ENCODE measurements around the gene NFKBIL1. TPM values are rescaled to one million over a fixed set of nuclear protein-coding genes. Genes with fewer than 3 reads are reported as not detected.

NFKBIL1 gene
- total and polyA plus RNA-seq, 4 experiments from 2014 or later = 5.7 to 13.3 (median 8.6) TPM

- H3K4me3 Mint-ChIP-seq = no peak overlapping the region
- H3K4me3 ChIP-seq (ENCODE audit: low read length in 2 of 2) = no peak overlapping the region
Observed at GRCh38 chr6:31534011-31534410, 13.4 kb upstream of the NFKBIL1 start.

GRCh38 chr6:31534521-31535040, 12.8 kb upstream of the NFKBIL1 start:
- Histone ChIP-seq H3K9me3 (ENCODE audit: control insufficient read depth in 1 of 2, low read length in 2 of 2) (no peaks in the 10 kb centered on the region), H3K4me1 (ENCODE audit: insufficient read depth, low read length) (peaks cover 18% of the 10 kb centered on the region), H3K27me3 (ENCODE audit: insufficient read depth, low read length) (no peaks in the 10 kb centered on the region), H3K36me3 (ENCODE audit: insufficient read depth, low read length) (peaks cover 86% of the 10 kb centered on the region), H3K27ac (ENCODE audit: low read depth, low read length) (no peak overlapping the region), H3K4me3 (ENCODE audit: low read length in 2 of 2) (no peak overlapping the region)
- POLR2A ChIA-PET (ENCODE audit: partially characterized antibody) = interaction anchor here (1.0 to 1.6 kb wide), 2 partner anchors 39 to 42 kb away, joined by 3 read pairs; no protein-coding TSS in a partner anchor
- no peak overlapping the region for H3K4me3 Mint-ChIP-seq
- peaks cover 26 to 52% (median 33%) of the 10 kb centered on the region in 4 donors for H3K4me1 Mint-ChIP-seq
- H3K27ac Mint-ChIP-seq = peak overlapping the region in 3 of 7 donors; percentile 29 to 83 (median 29)
- H3K9me3 Mint-ChIP-seq = no peaks in the 10 kb centered on the region
- CTCF ChIA-PET (ENCODE audit: partially characterized antibody) = interaction anchor here (0.7 kb wide), 1 partner anchor 60 kb away, joined by 5 read pairs; no protein-coding TSS in a partner anchor
- no peak for DNase-seq
- no peaks in the 10 kb centered on the region for H3K27me3 Mint-ChIP-seq
- intact Hi-C loops (cut with micrococcal nuclease) = no loop called here
- peaks cover 78 to 86% of the 10 kb centered on the region in 2 donors for H3K36me3 Mint-ChIP-seq

More at GRCh38 chr6:31534011-31534410, 13.4 kb upstream of the NFKBIL1 start:
- Histone ChIP-seq H3K27ac (ENCODE audit: low read depth, low read length) (no peak overlapping the region), H3K9me3 (ENCODE audit: control insufficient read depth in 1 of 2, low read length in 2 of 2) (no peaks in the 10 kb centered on the region), H3K36me3 (ENCODE audit: insufficient read depth, low read length) (peaks cover 82% of the 10 kb centered on the region), H3K27me3 (ENCODE audit: insufficient read depth, low read length) (no peaks in the 10 kb centered on the region), H3K4me1 (ENCODE audit: insufficient read depth, low read length) (peaks cover 12% of the 10 kb centered on the region)
- Mint-ChIP-seq H3K4me1 (peaks cover 20 to 46% (median 27%) of the 10 kb centered on the region in 4 donors), H3K9me3 (no peaks in the 10 kb centered on the region), H3K27me3 (no peaks in the 10 kb centered on the region), H3K27ac (peak overlapping the region in 2 of 7 donors; percentile 51 to 59), H3K36me3 (peaks cover 72 to 81% of the 10 kb centered on the region in 2 donors)
- CTCF ChIA-PET (ENCODE audit: partially characterized antibody) = interaction anchor here (0.7 kb wide), 1 partner anchor 61 kb away, joined by 5 read pairs; no protein-coding TSS in a partner anchor
- DNase-seq = no peak
- intact Hi-C loops (cut with micrococcal nuclease) = no loop called here
- POLR2A ChIA-PET (ENCODE audit: partially characterized antibody) = interaction anchor here (1.6 kb wide), 1 partner anchor 43 kb away, joined by 3 read pairs; no protein-coding TSS in a partner anchor

GRCh38 chr6:31535538-31536324, 11.7 kb upstream of the NFKBIL1 start:
- peaks cover 0 to 2% (median 0%) of the 10 kb centered on the region in 8 donors for H3K9me3 Mint-ChIP-seq
- H3K27ac Mint-ChIP-seq = peak overlapping the region in 6 of 7 donors; percentile 24 to 83 (median 54)
- H3K4me1 Mint-ChIP-seq = peaks cover 34 to 63% (median 41%) of the 10 kb centered on the region in 4 donors

GRCh38 chr6:31538805-31539400, 8.5 kb upstream of the NFKBIL1 start:
- Histone ChIP-seq H3K4me1 (ENCODE audit: insufficient read depth, low read length) (peaks cover 39% of the 10 kb centered on the region), H3K27ac (ENCODE audit: low read depth, low read length) (peak overlapping the region; percentile 94), H3K36me3 (ENCODE audit: insufficient read depth, low read length) (peaks cover 55% of the 10 kb centered on the region), H3K27me3 (ENCODE audit: insufficient read depth, low read length) (no peaks in the 10 kb centered on the region), H3K9me3 (ENCODE audit: control insufficient read depth in 1 of 2, low read length in 2 of 2) (no peaks in the 10 kb centered on the region), H3K4me3 (ENCODE audit: low read length in 2 of 2) (no peak overlapping the region)
- POLR2A ChIA-PET (ENCODE audit: partially characterized antibody) = interaction anchor here (0.7 to 52.5 kb wide), 6 partner anchors 8 to 77 kb away, joined by 3 to 3597 read pairs (median 28); partner anchors contain the start of genes LST1, LTA, LTB and MCCD1
- CTCF ChIA-PET (ENCODE audit: partially characterized antibody) = interaction anchor here (1.0 to 35.1 kb wide), 4 partner anchors 10 to 60 kb away, joined by 4 to 1152 read pairs (median 6); partner anchors contain the start of gene NCR3
- H3K4me3 Mint-ChIP-seq = peak overlapping the region; percentile 46 to 99 (median 98)
- H3K27me3 Mint-ChIP-seq = no peaks in the 10 kb centered on the region
- peaks cover 0 to 4% (median 0%) of the 10 kb centered on the region in 8 donors for H3K9me3 Mint-ChIP-seq
- peak in 1 of 5 donors; percentile 54 for DNase-seq
- H3K36me3 Mint-ChIP-seq = peaks cover 61 to 74% of the 10 kb centered on the region in 2 donors
- intact Hi-C loops (cut with micrococcal nuclease) = no loop called here
- peaks cover 39 to 72% (median 56%) of the 10 kb centered on the region in 4 donors for H3K4me1 Mint-ChIP-seq
- H3K27ac Mint-ChIP-seq = peak overlapping the region; percentile 72 to 100 (median 94)

More at GRCh38 chr6:31535538-31536324, 11.7 kb upstream of the NFKBIL1 start:
- POLR2A ChIA-PET (ENCODE audit: partially characterized antibody) = interaction anchor here (1.0 kb wide), 1 partner anchor 12 kb away, joined by 3 read pairs; the partner anchor contains the start of gene NFKBIL1
- Histone ChIP-seq H3K36me3 (ENCODE audit: insufficient read depth, low read length) (peaks cover 84% of the 10 kb centered on the region), H3K4me1 (ENCODE audit: insufficient read depth, low read length) (peaks cover 30% of the 10 kb centered on the region), H3K9me3 (ENCODE audit: control insufficient read depth in 1 of 2, low read length in 2 of 2) (no peaks in the 10 kb centered on the region), H3K4me3 (ENCODE audit: low read length in 2 of 2) (no peak overlapping the region), H3K27me3 (ENCODE audit: insufficient read depth, low read length) (no peaks in the 10 kb centered on the region), H3K27ac (ENCODE audit: low read depth, low read length) (no peak overlapping the region)
- no peak for DNase-seq
- CTCF ChIA-PET (ENCODE audit: partially characterized antibody) = no interaction called here
- Mint-ChIP-seq H3K4me3 (no peak overlapping the region), H3K36me3 (peaks cover 80 to 86% of the 10 kb centered on the region in 2 donors), H3K27me3 (no peaks in the 10 kb centered on the region)
- intact Hi-C loops (cut with micrococcal nuclease) = no loop called here

GRCh38 chr6:31540640-31541039, 6.8 kb upstream of the NFKBIL1 start:
- Mint-ChIP-seq H3K4me1 (peaks cover 40 to 68% (median 53%) of the 10 kb centered on the region in 4 donors), H3K36me3 (peaks cover 44 to 56% of the 10 kb centered on the region in 2 donors), H3K27me3 (no peaks in the 10 kb centered on the region), H3K27ac (peak overlapping the region; percentile 85 to 100 (median 99)), H3K9me3 (peaks cover 0 to 4% (median 0%) of the 10 kb centered on the region in 8 donors), H3K4me3 (peak overlapping the region; percentile 96 to 99 (median 98))
- peaks cover 39% of the 10 kb centered on the region for H3K4me1 ChIP-seq (ENCODE audit: insufficient read depth, low read length)
- ChIA-PET POLR2A (ENCODE audit: partially characterized antibody) (interaction anchor here (1.0 to 52.5 kb wide), 23 partner anchors 9 to 1432 kb away, joined by 3 to 3597 read pairs (median 8); partner anchors contain the start of genes ABHD16A, C6orf47, CLIC1 and CSNK2B), CTCF (ENCODE audit: partially characterized antibody) (interaction anchor here (0.6 to 35.1 kb wide), 9 partner anchors 10 to 111 kb away, joined by 3 to 1152 read pairs (median 13); partner anchors contain the start of genes BAG6, LTB, MICB and NCR3)
- no peaks in the 10 kb centered on the region for H3K9me3 ChIP-seq (ENCODE audit: control insufficient read depth in 1 of 2, low read length in 2 of 2)
- DNase-seq = no peak
- peak overlapping the region; percentile 96 to 97 for H3K4me3 ChIP-seq (ENCODE audit: low read length in 2 of 2)
- peak overlapping the region; percentile 94 for H3K27ac ChIP-seq (ENCODE audit: low read depth, low read length)
- intact Hi-C loops (cut with micrococcal nuclease) = loop anchor here (1.0 to 5.0 kb wide), 4 partner anchors 46 to 277 kb away; partner anchors contain the start of genes BAG6, HLA-C, HSPA1A and HSPA1L
- no peaks in the 10 kb centered on the region for H3K27me3 ChIP-seq (ENCODE audit: insufficient read depth, low read length)
- H3K36me3 ChIP-seq (ENCODE audit: insufficient read depth, low read length) = peaks cover 37% of the 10 kb centered on the region

GRCh38 chr6:31541059-31541657, 6.2 kb upstream of the NFKBIL1 start:
- ChIA-PET POLR2A (ENCODE audit: partially characterized antibody) (interaction anchor here (0.7 to 52.5 kb wide), 42 partner anchors 9 to 1431 kb away, joined by 3 to 3597 read pairs (median 4); partner anchors contain the start of genes ABHD16A, BAG6, C6orf47 and CLIC1), CTCF (ENCODE audit: partially characterized antibody) (interaction anchor here (0.6 to 35.1 kb wide), 14 partner anchors 10 to 125 kb away, joined by 3 to 1152 read pairs (median 6); partner anchors contain the start of genes BAG6, LST1, LTB and MICB)
- H3K27ac ChIP-seq (ENCODE audit: low read depth, low read length) = peak overlapping the region; percentile 94
- H3K4me3 ChIP-seq (ENCODE audit: low read length in 2 of 2) = peak overlapping the region; percentile 96 to 97
- peak overlapping the region; percentile 96 to 99 (median 98) for H3K4me3 Mint-ChIP-seq
- peaks cover 38 to 51% of the 10 kb centered on the region in 2 donors for H3K36me3 Mint-ChIP-seq
- peaks cover 41% of the 10 kb centered on the region for H3K4me1 ChIP-seq (ENCODE audit: insufficient read depth, low read length)
- DNase-seq = peak; percentile 80 to 91 (median 84)
- intact Hi-C loops (cut with micrococcal nuclease) = loop anchor here (1.0 to 5.0 kb wide), 4 partner anchors 47 to 276 kb away; partner anchors contain the start of genes BAG6, HLA-C, HSPA1A and HSPA1L
- H3K27ac Mint-ChIP-seq = peak overlapping the region; percentile 94 to 100 (median 99)
- H3K27me3 ChIP-seq (ENCODE audit: insufficient read depth, low read length) = no peaks in the 10 kb centered on the region
- no peaks in the 10 kb centered on the region for H3K9me3 ChIP-seq (ENCODE audit: control insufficient read depth in 1 of 2, low read length in 2 of 2)
- H3K36me3 ChIP-seq (ENCODE audit: insufficient read depth, low read length) = peaks cover 32% of the 10 kb centered on the region
- no peaks in the 10 kb centered on the region for H3K27me3 Mint-ChIP-seq
- peaks cover 0 to 4% (median 0%) of the 10 kb centered on the region in 8 donors for H3K9me3 Mint-ChIP-seq
- H3K4me1 Mint-ChIP-seq = peaks cover 36 to 63% (median 49%) of the 10 kb centered on the region in 4 donors

Data from CD4-positive, alpha-beta memory T cell (primary cell).